ENCODE results near the gene RAB36.

The RAB36 gene

DNA sequence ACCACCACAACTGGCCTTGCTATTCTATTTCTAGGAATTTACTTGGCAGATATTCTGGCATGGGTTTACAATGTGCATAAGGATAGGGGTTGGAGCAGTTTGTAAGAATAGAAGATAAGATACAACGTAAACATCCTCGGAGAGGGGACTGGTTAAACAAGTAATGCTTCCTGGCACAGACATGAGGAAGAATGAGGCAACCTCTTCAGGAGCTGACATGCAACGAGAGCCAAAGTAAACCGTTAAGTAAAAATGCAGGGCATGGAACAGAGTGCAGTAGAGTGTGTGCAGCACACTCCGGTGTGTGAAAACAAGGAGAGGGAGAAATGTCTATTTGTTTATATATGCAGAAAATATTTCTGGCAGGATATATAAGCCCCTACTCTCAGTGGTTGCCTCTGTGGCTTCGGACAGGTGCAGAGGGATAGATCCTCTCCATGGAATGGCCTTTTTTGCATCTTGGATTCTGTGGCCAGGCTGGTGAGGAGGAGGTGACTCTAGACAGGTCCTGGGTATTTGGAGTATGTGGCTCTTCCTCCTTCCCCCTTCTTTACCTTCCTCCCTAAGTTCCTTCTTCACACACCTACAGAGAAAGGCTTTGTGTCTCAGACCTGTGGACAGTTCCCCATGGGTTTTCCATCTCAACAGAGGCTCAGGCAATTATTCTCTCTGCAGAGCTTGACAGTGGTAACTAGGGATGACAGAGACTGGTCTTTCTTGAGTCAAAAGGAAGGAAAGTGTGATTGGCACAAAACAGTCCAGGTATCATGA, 2.5 kb downstream of the RAB36 start:
- Histone ChIP-seq H3K9ac (ENCODE audit: low read depth, low read length) (no peak overlapping the region), H3K4me1 (ENCODE audit: insufficient read depth, low read length) (peaks cover 18% of the 10 kb centered on the region; the same call in 1 of the 2 replicates), H3K36me3 (ENCODE audit: insufficient read depth, low read length) (no peaks in the 10 kb centered on the region), H3K9me3 (ENCODE audit: control insufficient read depth, insufficient read depth, low read length) (no peaks in the 10 kb centered on the region)

DNA sequence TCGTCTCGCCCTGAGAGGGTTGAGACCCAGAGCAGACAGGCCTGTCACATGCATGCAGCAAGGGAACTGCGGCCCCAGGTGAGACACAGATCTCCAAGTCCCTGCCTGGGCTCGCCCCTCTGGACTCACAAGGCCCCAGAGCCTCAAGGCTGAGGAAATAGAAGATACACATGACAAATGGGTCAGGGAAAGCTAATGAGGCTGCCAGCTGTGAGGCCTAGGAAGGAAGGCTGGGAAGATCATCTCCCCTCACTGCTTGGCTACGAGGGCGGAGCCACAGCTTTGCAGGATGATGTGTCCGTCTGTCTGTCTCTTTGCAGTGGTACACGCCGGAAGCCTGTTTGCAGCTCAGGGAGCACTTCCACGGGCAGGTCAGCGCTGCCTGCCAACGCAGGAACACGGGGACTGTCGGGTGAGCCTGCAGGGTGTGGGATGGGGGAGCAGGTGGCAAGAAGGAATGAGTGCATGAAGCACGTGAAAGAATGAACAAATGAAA, 4.5 kb downstream of the RAB36 start:
- Histone ChIP-seq H3K4me1 (ENCODE audit: insufficient read depth, low read length) (peaks cover 18% of the 10 kb centered on the region; the same call in 1 of the 2 replicates), H3K36me3 (ENCODE audit: insufficient read depth, low read length) (no peaks in the 10 kb centered on the region), H3K9me3 (ENCODE audit: control insufficient read depth, insufficient read depth, low read length) (no peaks in the 10 kb centered on the region)

DNA sequence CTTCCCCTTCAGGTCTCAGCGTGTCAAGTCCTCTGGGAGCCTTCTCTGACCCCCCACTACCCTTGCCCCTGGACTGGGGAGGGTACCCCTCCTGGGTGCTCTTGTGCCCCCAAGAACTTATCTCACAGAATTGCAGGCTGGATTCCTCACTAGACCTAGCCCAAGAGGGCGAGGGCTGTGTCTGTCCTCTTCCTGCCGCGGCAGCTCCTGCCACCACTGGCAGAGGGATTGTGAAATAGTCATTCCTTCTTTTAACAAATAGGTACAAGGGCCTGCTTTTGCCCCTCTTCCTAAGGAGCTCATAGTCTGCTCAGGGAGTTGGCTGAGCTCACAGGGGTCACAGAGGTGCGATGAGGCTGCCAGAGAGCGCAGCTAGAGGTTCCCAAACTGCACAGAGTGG, 5.5 kb downstream of the RAB36 start:
- H3K9me3 ChIP-seq (ENCODE audit: control insufficient read depth, insufficient read depth, low read length) = no peaks in the 10 kb centered on the region
- no peaks in the 10 kb centered on the region for H3K36me3 ChIP-seq (ENCODE audit: insufficient read depth, low read length)
- H3K9ac ChIP-seq (ENCODE audit: low read depth, low read length) = no peak overlapping the region
- peaks cover 18% of the 10 kb centered on the region; the same call in 1 of the 2 replicates for H3K4me1 ChIP-seq (ENCODE audit: insufficient read depth, low read length)

More for the DNA sequence above, 4.5 kb downstream of the RAB36 start:
- H3K9ac ChIP-seq (ENCODE audit: low read depth, low read length) = no peak overlapping the region

DNA sequence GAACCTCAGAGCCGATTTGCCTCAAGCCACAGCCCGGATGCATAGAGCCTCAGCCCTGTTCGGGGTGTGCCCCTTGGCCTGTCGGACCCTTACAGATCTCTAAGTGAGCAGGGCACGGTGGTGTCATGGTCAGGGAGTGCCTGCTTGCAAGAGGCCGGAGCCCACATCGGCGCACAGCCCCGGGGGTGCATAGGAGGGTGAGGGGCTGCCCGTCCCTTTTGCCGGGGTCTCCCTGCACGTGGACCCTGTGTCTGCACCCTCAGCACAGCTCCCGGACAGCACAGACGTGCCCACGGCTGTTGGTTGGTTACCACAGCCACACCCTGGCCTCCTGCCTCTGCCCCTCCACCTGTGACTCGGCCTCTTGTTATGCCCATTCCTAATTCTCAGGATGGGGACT, 6.5 kb downstream of the RAB36 start:
- peaks cover 22% of the 10 kb centered on the region; the same call in 1 of the 2 replicates for H3K4me1 ChIP-seq (ENCODE audit: insufficient read depth, low read length)
- no peaks in the 10 kb centered on the region for H3K36me3 ChIP-seq (ENCODE audit: insufficient read depth, low read length)
- no peak overlapping the region for H3K9ac ChIP-seq (ENCODE audit: low read depth, low read length)
- no peaks in the 10 kb centered on the region for H3K9me3 ChIP-seq (ENCODE audit: control insufficient read depth, insufficient read depth, low read length)

DNA sequence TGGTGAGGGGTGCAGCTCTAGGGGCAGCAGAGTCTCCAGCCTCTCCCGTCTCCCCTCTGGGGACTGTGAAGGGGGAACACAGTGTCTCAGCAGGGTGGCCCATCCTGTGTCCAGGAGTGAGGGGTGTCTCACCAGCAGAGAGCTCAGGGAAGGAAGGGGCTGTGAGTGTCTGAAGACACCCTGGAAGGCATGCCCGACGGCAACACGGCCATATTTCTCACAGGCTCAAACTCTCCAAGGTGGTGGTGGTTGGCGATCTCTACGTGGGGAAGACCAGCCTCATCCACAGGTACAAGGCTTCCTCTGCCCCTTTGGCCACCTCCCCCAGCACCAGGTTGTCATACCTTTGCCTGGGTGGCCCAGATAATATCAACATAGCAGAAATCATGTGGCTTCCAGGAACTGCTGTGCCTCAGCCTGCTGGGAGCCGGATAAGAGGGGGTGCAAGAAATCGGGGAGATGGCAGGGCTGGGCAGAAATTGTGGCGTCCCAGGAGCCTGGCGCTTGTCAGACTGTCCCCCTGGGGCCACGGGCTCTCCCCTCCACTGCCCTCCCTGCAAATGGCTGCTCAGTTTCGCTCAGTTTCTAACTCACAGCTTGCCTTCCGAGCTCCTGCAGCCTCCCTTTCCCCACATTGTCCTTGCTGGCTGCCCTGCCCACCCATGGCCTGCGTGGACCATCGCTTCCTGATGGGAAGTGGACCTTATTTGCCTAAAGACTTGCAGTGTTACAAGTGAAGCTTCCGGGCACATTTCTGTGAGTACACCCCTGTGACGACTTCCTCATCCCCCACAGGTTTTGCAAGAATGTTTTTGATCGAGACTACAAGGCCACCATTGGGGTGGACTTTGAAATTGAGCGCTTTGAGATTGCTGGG, 7.2 kb downstream of the RAB36 start:
- Histone ChIP-seq H3K9ac (ENCODE audit: low read depth, low read length) (no peak overlapping the region), H3K4me1 (ENCODE audit: insufficient read depth, low read length) (peaks cover 25% of the 10 kb centered on the region; the same call in 1 of the 2 replicates), H3K9me3 (ENCODE audit: control insufficient read depth, insufficient read depth, low read length) (no peaks in the 10 kb centered on the region), H3K36me3 (ENCODE audit: insufficient read depth, low read length) (no peaks in the 10 kb centered on the region)

DNA sequence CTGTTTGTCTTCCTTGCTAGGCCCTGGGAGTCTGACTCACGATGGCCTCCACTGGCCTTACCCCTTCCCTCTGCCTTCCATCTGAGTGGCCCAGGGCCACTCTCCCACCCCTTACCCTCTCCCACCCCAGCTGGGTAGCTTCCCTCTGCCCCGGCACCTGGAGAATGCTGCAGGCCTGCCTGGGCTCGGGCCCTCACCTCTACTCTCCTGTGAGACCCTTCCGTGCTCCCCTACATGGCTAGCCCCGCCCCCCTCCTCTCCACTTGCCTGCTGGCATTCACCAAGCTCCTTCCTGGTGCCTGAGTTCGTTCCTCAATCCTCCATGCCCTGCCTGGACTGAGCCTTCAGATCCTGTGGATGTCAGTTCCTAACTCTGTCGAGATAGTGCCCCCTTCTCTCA, 8.7 kb downstream of the RAB36 start:
- H3K36me3 ChIP-seq (ENCODE audit: insufficient read depth, low read length) = no peaks in the 10 kb centered on the region
- H3K9me3 ChIP-seq (ENCODE audit: control insufficient read depth, insufficient read depth, low read length) = no peaks in the 10 kb centered on the region
- H3K9ac ChIP-seq (ENCODE audit: low read depth, low read length) = no peak overlapping the region
- peaks cover 25% of the 10 kb centered on the region; the same call in 1 of the 2 replicates for H3K4me1 ChIP-seq (ENCODE audit: insufficient read depth, low read length)

DNA sequence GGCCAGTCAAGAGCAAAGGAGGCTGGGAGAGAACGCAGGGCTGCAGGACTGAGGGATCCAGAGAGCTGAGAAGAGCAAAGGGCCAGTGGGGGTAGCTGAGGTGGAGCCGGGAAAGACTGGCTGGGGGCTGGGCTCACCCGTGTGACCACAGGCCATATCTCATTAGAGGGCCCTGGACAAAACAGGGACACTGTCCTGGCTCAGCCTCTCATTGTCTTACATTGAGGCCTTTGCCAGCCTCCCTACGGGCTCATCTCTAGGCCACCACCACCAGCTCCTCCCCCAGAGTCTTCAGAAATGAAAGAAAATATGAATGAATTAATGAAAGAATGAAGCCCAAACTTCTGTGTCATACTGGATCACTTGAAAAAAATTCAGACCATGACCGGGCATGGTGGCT, 9.2 kb downstream of the RAB36 start:
- Histone ChIP-seq H3K4me1 (ENCODE audit: insufficient read depth, low read length) (peaks cover 21% of the 10 kb centered on the region; the same call in 1 of the 2 replicates), H3K9me3 (ENCODE audit: control insufficient read depth, insufficient read depth, low read length) (no peaks in the 10 kb centered on the region), H3K9ac (ENCODE audit: low read depth, low read length) (no peak overlapping the region), H3K36me3 (ENCODE audit: insufficient read depth, low read length) (no peaks in the 10 kb centered on the region)

DNA sequence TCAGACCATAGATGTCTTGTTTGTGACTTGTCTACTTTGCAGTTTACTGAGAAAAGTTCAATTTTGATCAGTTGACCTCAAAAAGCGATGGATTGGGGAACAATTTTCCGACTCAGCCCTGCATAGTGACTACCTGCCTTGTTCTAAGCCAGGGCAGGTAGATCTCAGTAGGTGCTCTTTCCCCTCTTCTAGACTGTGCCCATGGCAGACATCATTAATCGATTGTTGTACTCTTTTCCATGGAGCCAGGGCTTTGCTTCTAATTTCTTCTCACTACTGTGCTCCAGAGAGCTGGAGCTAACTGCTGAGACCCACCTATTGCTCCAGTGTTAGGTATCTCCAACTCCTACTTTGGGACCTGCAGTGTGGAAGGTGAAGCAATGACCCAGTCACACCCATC, 9.9 kb downstream of the RAB36 start:
- Histone ChIP-seq H3K9ac (ENCODE audit: low read depth, low read length) (no peak overlapping the region), H3K36me3 (ENCODE audit: insufficient read depth, low read length) (no peaks in the 10 kb centered on the region), H3K4me1 (ENCODE audit: insufficient read depth, low read length) (peaks cover 16% of the 10 kb centered on the region; the same call in 1 of the 2 replicates), H3K9me3 (ENCODE audit: control insufficient read depth, insufficient read depth, low read length) (no peaks in the 10 kb centered on the region)

DNA sequence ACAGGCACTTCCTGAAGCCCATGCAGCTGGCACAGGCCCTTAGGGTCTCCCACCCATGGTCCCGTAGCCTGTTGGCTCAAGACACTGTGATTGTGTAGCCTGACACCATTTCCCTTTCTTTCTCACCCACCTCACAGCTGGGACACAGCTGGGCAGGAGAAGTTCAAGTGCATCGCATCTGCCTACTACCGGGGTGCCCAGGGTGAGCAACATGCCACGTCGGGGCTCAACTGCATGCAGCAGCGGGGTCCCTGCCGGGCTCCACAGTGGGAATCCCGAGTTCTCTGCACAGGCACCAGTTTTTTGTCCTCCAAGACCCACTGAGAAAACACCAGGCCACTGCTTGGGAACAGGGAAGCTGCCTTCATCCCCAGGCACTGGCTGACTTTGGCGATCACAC, 10.6 kb downstream of the RAB36 start:
- no peaks in the 10 kb centered on the region for H3K9me3 ChIP-seq (ENCODE audit: control insufficient read depth, insufficient read depth, low read length)
- peaks cover 16% of the 10 kb centered on the region; the same call in 1 of the 2 replicates for H3K4me1 ChIP-seq (ENCODE audit: insufficient read depth, low read length)
- H3K9ac ChIP-seq (ENCODE audit: low read depth, low read length) = no peak overlapping the region
- H3K36me3 ChIP-seq (ENCODE audit: insufficient read depth, low read length) = no peaks in the 10 kb centered on the region

DNA sequence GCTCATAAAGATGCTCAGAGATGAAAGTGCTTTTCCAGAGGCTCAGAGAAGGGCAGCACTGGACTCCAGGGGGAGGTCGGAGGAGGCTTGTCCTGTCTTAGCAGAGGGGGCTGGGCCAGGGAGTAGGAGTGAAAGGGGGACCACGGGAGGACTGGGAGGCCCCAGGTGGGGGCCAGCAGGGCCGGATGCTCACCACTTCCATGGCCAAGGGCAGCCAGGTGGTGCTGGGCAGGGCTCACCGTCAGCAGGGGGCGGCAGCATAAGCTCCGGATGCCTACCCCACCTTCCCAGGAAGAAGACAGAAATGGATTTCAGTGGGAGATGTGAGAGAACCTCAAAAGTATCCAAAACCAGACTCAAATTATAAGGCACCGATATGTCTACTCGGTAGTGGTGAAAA, 11.0 kb downstream of the RAB36 start:
- H3K9me3 ChIP-seq (ENCODE audit: control insufficient read depth, insufficient read depth, low read length) = no peaks in the 10 kb centered on the region
- no peaks in the 10 kb centered on the region for H3K36me3 ChIP-seq (ENCODE audit: insufficient read depth, low read length)
- H3K4me1 ChIP-seq (ENCODE audit: insufficient read depth, low read length) = peaks cover 16% of the 10 kb centered on the region; the same call in 1 of the 2 replicates
- no peak overlapping the region for H3K9ac ChIP-seq (ENCODE audit: low read depth, low read length)

DNA sequence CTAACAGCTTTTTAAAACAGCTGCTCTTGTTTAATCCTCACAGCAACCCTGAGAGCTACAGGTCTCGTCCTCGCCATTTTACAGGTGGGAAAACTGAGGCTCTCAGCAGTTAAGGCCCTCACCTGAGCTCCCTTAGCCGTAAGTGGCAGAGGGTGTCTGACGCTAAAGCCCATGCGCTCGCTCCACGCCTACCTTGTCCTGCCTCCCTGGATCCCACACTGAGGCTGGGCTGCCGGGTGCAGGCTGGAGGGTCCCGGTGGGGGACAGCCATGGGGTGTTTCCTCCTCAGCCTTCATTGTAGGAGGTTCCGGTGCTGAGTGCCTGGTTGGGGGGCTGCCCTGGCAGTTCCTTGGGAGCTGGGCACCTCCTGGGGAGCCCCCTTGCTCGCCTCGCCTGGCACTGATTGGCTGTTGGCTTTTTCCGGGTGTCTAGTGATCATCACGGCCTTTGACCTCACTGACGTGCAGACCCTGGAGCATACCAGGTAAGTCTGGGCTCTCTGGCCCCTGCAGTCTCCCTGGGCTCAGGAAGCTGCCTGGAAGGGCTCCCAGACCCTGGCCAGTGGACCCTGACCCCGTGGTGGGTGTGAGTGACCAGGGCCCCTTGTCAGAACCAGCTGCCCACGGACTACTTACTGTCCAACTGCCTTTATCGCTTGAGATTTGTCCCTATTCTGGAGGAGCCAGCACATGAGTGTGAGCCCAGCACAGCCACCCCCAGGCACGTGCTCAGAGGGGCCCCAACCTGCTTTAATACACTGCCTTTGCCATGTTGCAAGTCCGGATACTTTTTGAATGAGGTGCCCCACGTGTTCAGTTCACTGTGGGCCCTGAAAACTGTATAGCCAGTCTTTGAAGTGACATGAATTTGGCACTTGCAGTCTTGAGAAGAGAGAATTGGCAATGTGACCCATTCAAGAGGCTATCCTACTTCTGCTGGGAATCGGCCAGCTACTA, 12.6 kb downstream of the RAB36 start:
- H3K9ac ChIP-seq (ENCODE audit: low read depth, low read length) = no peak overlapping the region
- H3K36me3 ChIP-seq (ENCODE audit: insufficient read depth, low read length) = no peaks in the 10 kb centered on the region
- H3K4me1 ChIP-seq (ENCODE audit: insufficient read depth, low read length) = peaks cover 7% of the 10 kb centered on the region; the same call in 1 of the 2 replicates
- H3K9me3 ChIP-seq (ENCODE audit: control insufficient read depth, insufficient read depth, low read length) = no peaks in the 10 kb centered on the region

DNA sequence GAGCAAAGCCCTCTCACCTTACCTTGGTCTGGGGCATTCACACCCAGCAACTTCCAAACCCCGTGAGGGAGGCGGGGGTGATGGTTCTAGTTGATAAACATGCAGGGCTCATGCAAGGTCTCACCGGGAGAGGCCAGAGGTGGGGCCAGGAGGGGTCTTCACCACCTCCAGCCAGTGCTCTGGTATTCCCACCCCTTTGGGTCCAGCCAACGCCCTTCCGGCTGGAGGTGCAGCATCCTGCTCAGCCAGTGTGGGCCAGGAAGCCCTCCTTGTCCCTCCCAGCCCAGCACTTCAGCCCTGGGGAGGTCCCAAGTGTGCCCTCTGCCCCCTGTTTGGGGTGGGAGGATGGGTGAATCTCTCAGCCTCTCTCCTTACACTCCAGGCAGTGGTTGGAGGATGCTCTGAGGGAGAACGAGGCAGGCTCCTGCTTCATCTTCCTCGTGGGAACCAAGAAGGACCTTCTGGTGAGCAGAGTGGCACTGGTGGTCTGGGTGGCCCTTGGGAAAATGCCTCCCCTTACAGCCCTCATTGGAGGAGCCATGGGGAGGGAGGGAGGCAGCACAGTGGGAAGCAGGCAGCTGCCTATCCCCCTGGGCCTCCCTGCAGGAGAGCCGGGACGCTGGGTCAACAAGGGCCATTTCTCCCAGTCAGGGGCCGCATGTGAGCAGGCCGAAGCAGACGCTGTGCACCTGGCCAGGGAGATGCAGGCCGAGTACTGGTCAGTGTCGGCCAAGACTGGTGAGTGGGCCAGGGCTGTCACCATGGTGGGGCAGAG, 13.4 kb downstream of the RAB36 start:
- no peaks in the 10 kb centered on the region for H3K9me3 ChIP-seq (ENCODE audit: control insufficient read depth, insufficient read depth, low read length)
- H3K36me3 ChIP-seq (ENCODE audit: insufficient read depth, low read length) = no peaks in the 10 kb centered on the region
- H3K9ac ChIP-seq (ENCODE audit: low read depth, low read length) = no peak overlapping the region
- peaks cover 7% of the 10 kb centered on the region; the same call in 1 of the 2 replicates for H3K4me1 ChIP-seq (ENCODE audit: insufficient read depth, low read length)

DNA sequence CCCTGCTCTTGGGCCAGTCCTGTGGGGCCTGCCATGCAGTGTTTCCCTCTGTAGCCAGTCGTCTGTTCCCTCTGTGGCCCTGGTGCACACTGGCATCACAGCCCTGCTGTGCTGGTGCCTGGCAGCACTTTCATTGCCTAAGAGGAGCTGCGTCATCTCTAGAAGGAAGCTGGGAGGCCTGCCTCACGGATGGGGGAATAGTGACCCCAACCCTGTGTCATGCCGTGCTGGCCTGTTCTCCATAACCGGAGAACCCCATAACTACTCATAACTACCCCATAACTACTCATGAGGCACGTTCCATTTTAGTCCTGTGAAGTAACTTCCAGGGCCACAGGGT, 14.0 kb downstream of the RAB36 start:
- no peaks in the 10 kb centered on the region for H3K9me3 ChIP-seq (ENCODE audit: control insufficient read depth, insufficient read depth, low read length)
- no peaks in the 10 kb centered on the region for H3K36me3 ChIP-seq (ENCODE audit: insufficient read depth, low read length)
- H3K9ac ChIP-seq (ENCODE audit: low read depth, low read length) = no peak overlapping the region
- peaks cover 7% of the 10 kb centered on the region; the same call in 1 of the 2 replicates for H3K4me1 ChIP-seq (ENCODE audit: insufficient read depth, low read length)
